IMR-90 (cell line): ENCODE measurements around the gene FARS2. TPM values are rescaled to one million over a fixed set of nuclear protein-coding genes. Genes with fewer than 3 reads are reported as not detected.

ENCODE experiments used
- ATAC-seq: fragments of 200-7000 bp; cut with Tn5 transposase; 2 replicates; pipeline ENCODE4 v1.9.1; 2020; ENCODE audit warnings: low read depth, mild to moderate bottlenecking, moderate library complexity
- BruUV-seq: library from RNA; stranded (reverse); fragments of 400-500 nt; replicated peaks from 2 replicates; lab custom pipeline; 2021; lab: Mats Ljungman, UMichigan
- CTCF ChIA-PET: fragments of 300-600 bp; formaldehyde crosslinking; extraction: SDS; loops from one replicate; lab custom pipeline; 2021; ENCODE audit warnings: antibody characterized with exemption; lab: Yijun Ruan, JAX
- POLR2A ChIA-PET: fragments of 300-600 bp; sonication (Branson Sonifier 250); formaldehyde crosslinking; loops from one replicate; lab custom pipeline; 2022; ENCODE audit warnings: antibody characterized with exemption; ENCODE audit not compliant: unreplicated experiment; lab: Charles Lee
- DNase-seq: peaks from one replicate; pipeline ENCODE4 v3.0.0; 2013
- H2AFZ ChIP-seq: replicated peaks from 2 replicates; pipeline ENCODE3; 2013; ENCODE audit warnings: low read length, mild to moderate bottlenecking; ENCODE audit not compliant: poor library complexity
- H2AK5ac ChIP-seq: 2 replicates; pipeline ENCODE4 v1.6.1; 2013; ENCODE audit warnings: low read depth, low read length, inconsistent platforms
- H2AK9ac ChIP-seq: replicated peaks from 2 replicates; pipeline ENCODE3; 2013; ENCODE audit warnings: mild to moderate bottlenecking, low read depth, low read length, moderate library complexity; ENCODE audit not compliant: poor library complexity
- H2BK120ac ChIP-seq: 2 replicates; pipeline ENCODE4 v1.6.1; 2013; ENCODE audit warnings: low read depth, low read length, inconsistent platforms
- H2BK15ac ChIP-seq: 3 replicates; pipeline ENCODE4 v1.6.1; 2013; ENCODE audit warnings: low read depth, low read length, inconsistent platforms
- H2BK20ac ChIP-seq: 2 replicates; pipeline ENCODE4 v1.6.1; 2013; ENCODE audit warnings: low read depth, mild to moderate bottlenecking, inconsistent platforms, low read length, moderate library complexity
- H2BK5ac ChIP-seq: 2 replicates; pipeline ENCODE4 v1.6.1; 2013; ENCODE audit warnings: mild to moderate bottlenecking, low read depth, low read length, inconsistent platforms; ENCODE audit not compliant: poor library complexity, severe bottlenecking
- H3K14ac ChIP-seq: replicated peaks from 2 replicates; pipeline ENCODE4 v1.6.1; 2013; ENCODE audit warnings: low read depth, low read length, inconsistent platforms
- H3K18ac ChIP-seq: 2 replicates; pipeline ENCODE4 v1.6.1; 2013; ENCODE audit warnings: low read depth, low read length, control low read depth
- H3K23ac ChIP-seq: 2 replicates; pipeline ENCODE4 v1.6.1; 2013; ENCODE audit warnings: low read depth, low read length, inconsistent platforms
- H3K27ac ChIP-seq: 2 replicates; pipeline ENCODE4 v1.5.1; 2013; ENCODE audit warnings: mild to moderate bottlenecking, control low read depth, low read length; ENCODE audit not compliant: insufficient read depth
- H3K27me3 ChIP-seq: 2 replicates; pipeline ENCODE4 v1.6.1; 2013; ENCODE audit warnings: low read length; ENCODE audit not compliant: control insufficient read depth, insufficient read depth
- H3K36me3 ChIP-seq: 2 replicates; pipeline ENCODE4 v1.6.1; 2013; ENCODE audit warnings: low read length, mixed read lengths; ENCODE audit not compliant: control insufficient read depth, insufficient read depth
- H3K4ac ChIP-seq: 2 replicates; pipeline ENCODE4 v1.6.1; 2013; ENCODE audit warnings: low read depth, low read length, inconsistent platforms
- H3K4me1 ChIP-seq: 2 replicates; pipeline ENCODE4 v1.6.1; 2013; ENCODE audit warnings: low read length, mixed read lengths; ENCODE audit not compliant: control insufficient read depth, insufficient read depth
- H3K4me2 ChIP-seq: 2 replicates; pipeline ENCODE4 v1.6.1; 2013; ENCODE audit warnings: low read depth, mild to moderate bottlenecking, control low read depth, low read length, moderate library complexity
- H3K4me3 ChIP-seq: 2 replicates; pipeline ENCODE4 v1.5.1; 2013; ENCODE audit warnings: low read depth, mild to moderate bottlenecking, control low read depth, low read length, moderate library complexity; ENCODE audit not compliant: insufficient read depth
- H3K56ac ChIP-seq: 2 replicates; pipeline ENCODE4 v1.6.1; 2013; ENCODE audit warnings: low read length, inconsistent platforms; ENCODE audit not compliant: insufficient read depth; ENCODE audit errors: extremely low read depth
- H3K79me1 ChIP-seq, 2 experiments: 2 replicates each; pipeline ENCODE4 v1.6.1; 2013; ENCODE audit warnings: low read length in 2 of 2, inconsistent platforms in 1 of 2, low read depth in 1 of 2
- H3K9ac ChIP-seq: 2 replicates; pipeline ENCODE4 v1.6.1; 2013; ENCODE audit warnings: low read depth, low read length, control low read depth
- H3K9me1 ChIP-seq: 2 replicates; pipeline ENCODE4 v1.6.1; 2013; ENCODE audit warnings: low read length, inconsistent platforms; ENCODE audit not compliant: insufficient read depth
- H3K9me3 ChIP-seq: 2 replicates; pipeline ENCODE4 v1.6.1; 2013; ENCODE audit warnings: low read length; ENCODE audit not compliant: control insufficient read depth, insufficient read depth
- H4K20me1 ChIP-seq: 2 replicates; pipeline ENCODE4 v1.6.1; 2013; ENCODE audit warnings: low read length, inconsistent platforms; ENCODE audit not compliant: insufficient read depth
- H4K5ac ChIP-seq: 2 replicates; pipeline ENCODE4 v1.6.1; 2013; ENCODE audit warnings: mild to moderate bottlenecking, low read depth, low read length, control low read depth
- H4K8ac ChIP-seq, 2 experiments: 2 replicates each; pipeline ENCODE4 v1.6.1; 2013; ENCODE audit warnings: low read depth in 2 of 2, low read length in 2 of 2, control low read depth in 1 of 2, inconsistent platforms in 1 of 2
- H4K91ac ChIP-seq: 2 replicates; pipeline ENCODE4 v1.6.1; 2013; ENCODE audit warnings: low read depth, low read length, inconsistent platforms; ENCODE audit not compliant: insufficient read depth
- BHLHE40 ChIP-seq: fragments of 150-350 bp; IDR thresholded peaks from 2 replicates; pipeline ENCODE4 v1.6.1; 2016; ENCODE audit warnings: mild to moderate bottlenecking, low read depth, low read length
- MAZ ChIP-seq: IDR thresholded peaks from 2 replicates; pipeline ENCODE4 v1.6.1; 2012; ENCODE audit warnings: low read depth, mild to moderate bottlenecking, low read length, improper control_type of control experiment, moderate library complexity, borderline replicate concordance
- NFE2L2 ChIP-seq: fragments of 150-350 bp; IDR thresholded peaks from 2 replicates; pipeline ENCODE4 v1.6.1; 2016; ENCODE audit warnings: low read depth, mild to moderate bottlenecking, low read length
- RCOR1 ChIP-seq: IDR thresholded peaks from 2 replicates; pipeline ENCODE4 v1.6.1; 2012; ENCODE audit warnings: mild to moderate bottlenecking, low read length, improper control_type of control experiment; ENCODE audit not compliant: insufficient replicate concordance
- RFX5 ChIP-seq: IDR thresholded peaks from 2 replicates; pipeline ENCODE4 v1.8.0; 2012; ENCODE audit warnings: low read depth, mild to moderate bottlenecking, low read length, moderate library complexity
- WGBS, 2 experiments: methylation state at CpG; one replicate each; pipeline versions ENCODE4 v1.1.5 to v1.1.7; 2013; ENCODE audit warnings: missing lambda C conversion rate in 2 of 2; ENCODE audit not compliant: insufficient read length in 1 of 2; ENCODE audit errors: extremely low coverage in 2 of 2; 5-methylcytosine and 5-hydroxymethylcytosine counted together
- dilution Hi-C: fragments of 300-500 bp; cut with HindIII; formaldehyde crosslinking; loops from one replicate; pipeline ENCODE4 v1.14.3; 2018; ENCODE audit warnings: low sequenced_read_pairs; ENCODE audit not compliant: unreplicated experiment
- in situ Hi-C: fragments of 300-500 bp; cut with MboI; formaldehyde crosslinking; loops from 3 replicates; pipeline ENCODE4 v1.14.3; 2019; ENCODE audit warnings: low sequenced_read_pairs, inconsistent platforms, mixed read lengths
- intact Hi-C: fragments of 100-400 bp; cut with micrococcal nuclease; formaldehyde crosslinking; loops from 2 replicates; pipeline ENCODE4 v1.10.0; 2022
- polyA plus RNA-seq, 3 experiments: library from polyadenylated mRNA; depleted of rRNA; stranded (reverse); fragments of >200 nt; gene quantifications; 2 replicates each; pipeline ENCODE4 v1.2.3, GENCODE V29; 2012; ENCODE audit warnings: low replicate concordance in 1 of 3
- total RNA-seq: library from RNA; depleted of rRNA; stranded (reverse); fragments of >200 nt; gene quantifications from 2 replicates; pipeline ENCODE4 v1.2.3, GENCODE V29; 2012

FARS2 gene
- total and polyA plus RNA-seq, 2 of the 4 experiments (the other 2 are of a cell fraction), result 12.1 to 28.9 TPM

GRCh38 chr6:5640614-5641013, 379.3 kb downstream of the FARS2 start:
- Histone ChIP-seq H2AK5ac (no peak overlapping the region), H3K79me1 (no peaks in the 10 kb centered on the region), H3K4me3 (no peak overlapping the region), H4K91ac (no peak overlapping the region), H3K27me3 (no peaks in the 10 kb centered on the region), H3K18ac (no peak overlapping the region), H3K27ac (no peak overlapping the region), H2BK5ac (no peak overlapping the region), H2BK120ac (no peak overlapping the region), H3K9ac (no peak overlapping the region), H3K9me3 (peaks cover 9% of the 10 kb centered on the region; the same call in 1 of the 2 replicates), H3K14ac (no peak overlapping the region), H3K4me1 (no peaks in the 10 kb centered on the region), H3K9me1 (no peaks in the 10 kb centered on the region), H4K8ac (no peak overlapping the region), H2AK9ac (no peak overlapping the region), H3K23ac (no peak overlapping the region), H2BK15ac (no peak overlapping the region), H4K20me1 (no peaks in the 10 kb centered on the region), H3K56ac (no peak overlapping the region), H3K4ac (no peak overlapping the region), H3K36me3 (no peaks in the 10 kb centered on the region), H2BK20ac (no peak overlapping the region), H2AFZ (no peak overlapping the region), H3K4me2 (no peak overlapping the region), H4K5ac (no peak overlapping the region)
- CTCF ChIA-PET, result no interaction called here
- ATAC-seq (no peak), DNase-seq (no peak)
- POLR2A ChIA-PET, result no interaction called here
- no TSS peak for BruUV-seq
- intact Hi-C loops, result no loop called here
- 100% methylated on average over 4 of the region's 4 CpGs; no CpG with 5 or more reads in 1 of the 2 experiments for WGBS, 2 experiments
- in situ Hi-C loops, result no loop called here
- TF ChIP-seq BHLHE40 (no peak), NFE2L2 (no peak), RCOR1 (no peak), RFX5 (no peak), MAZ (no peak)
- dilution Hi-C loops, result no loop called here
